ENCODE data around the gene SLCO2A1.

The SLCO2A1 gene

DNA sequence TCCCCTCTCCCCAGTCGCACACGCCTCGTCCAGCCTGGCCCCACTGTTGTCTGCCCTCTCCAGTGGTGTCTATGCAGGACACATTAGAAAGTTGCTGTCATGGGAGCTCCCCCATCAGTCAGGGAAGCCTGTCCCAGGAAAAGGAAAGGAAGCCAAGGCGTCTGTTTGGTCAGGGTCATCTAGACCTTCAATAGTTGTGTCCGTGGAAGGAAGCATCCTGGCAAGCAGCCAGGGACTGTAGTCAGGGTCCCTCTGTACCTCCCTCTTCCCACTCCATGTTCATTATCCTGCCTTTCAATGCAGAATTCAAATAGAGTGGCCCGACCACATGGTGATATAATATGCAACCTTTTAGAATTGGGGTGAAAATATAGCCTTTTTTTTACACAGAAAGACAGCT, 73.4 kb downstream of the SLCO2A1 start:
- no peak overlapping the region for H3K9ac ChIP-seq (ENCODE audit: low read depth in 1 of 2, low read length in 2 of 2)
- no peaks in the 10 kb centered on the region for H3K36me3 ChIP-seq (ENCODE audit: control insufficient read depth in 2 of 2, insufficient read depth in 2 of 2, low read length in 2 of 2)
- H3K27me3 ChIP-seq (ENCODE audit: control insufficient read depth in 2 of 2, insufficient read depth in 2 of 2, low read length in 2 of 2) = no peaks in the 10 kb centered on the region

DNA sequence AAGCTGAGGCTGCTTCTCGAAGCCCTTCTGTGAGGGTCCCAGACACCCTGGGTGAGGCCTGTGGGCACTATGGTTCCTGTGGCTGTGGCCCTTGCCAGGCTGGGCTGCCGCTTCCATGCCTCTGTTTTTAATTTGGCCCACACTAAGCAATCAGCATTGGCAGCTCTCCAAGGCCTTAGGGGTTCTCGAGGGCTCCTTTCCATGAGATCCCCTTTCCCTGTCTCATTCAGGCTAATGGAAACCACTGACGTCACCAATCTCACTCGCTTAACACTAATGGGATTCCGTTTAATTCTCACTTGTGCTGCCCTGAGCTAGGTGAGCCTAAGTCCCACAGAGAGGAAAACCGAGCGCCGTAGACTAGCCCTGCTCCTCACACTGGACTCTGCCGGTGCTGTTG, 73.8 kb downstream of the SLCO2A1 start:
- H3K4me3 ChIP-seq (ENCODE audit: low read length in 2 of 2) = no peak overlapping the region
- no peak overlapping the region for H3K27ac ChIP-seq (ENCODE audit: low read depth in 2 of 2, low read length in 2 of 2)
- no peak overlapping the region for H3K9ac ChIP-seq (ENCODE audit: low read depth in 1 of 2, low read length in 2 of 2)
- no peaks in the 10 kb centered on the region for H3K4me1 ChIP-seq (ENCODE audit: control insufficient read depth in 2 of 2, insufficient read depth in 2 of 2, low read length in 2 of 2)
- no peaks in the 10 kb centered on the region for H3K36me3 ChIP-seq (ENCODE audit: control insufficient read depth in 2 of 2, insufficient read depth in 2 of 2, low read length in 2 of 2)
- H3K9me3 ChIP-seq (ENCODE audit: control insufficient read depth in 2 of 2, low read length in 2 of 2) = no peaks in the 10 kb centered on the region
- H3K27me3 ChIP-seq (ENCODE audit: control insufficient read depth in 2 of 2, insufficient read depth in 2 of 2, low read length in 2 of 2) = no peaks in the 10 kb centered on the region

More for the DNA sequence above, 73.4 kb downstream of the SLCO2A1 start:
- no peak overlapping the region for H3K27ac ChIP-seq (ENCODE audit: low read depth in 2 of 2, low read length in 2 of 2)
- no peaks in the 10 kb centered on the region for H3K9me3 ChIP-seq (ENCODE audit: control insufficient read depth in 2 of 2, low read length in 2 of 2)
- no peak overlapping the region for H3K4me3 ChIP-seq (ENCODE audit: low read length in 2 of 2)
- H3K4me1 ChIP-seq (ENCODE audit: control insufficient read depth in 2 of 2, insufficient read depth in 2 of 2, low read length in 2 of 2) = no peaks in the 10 kb centered on the region

DNA sequence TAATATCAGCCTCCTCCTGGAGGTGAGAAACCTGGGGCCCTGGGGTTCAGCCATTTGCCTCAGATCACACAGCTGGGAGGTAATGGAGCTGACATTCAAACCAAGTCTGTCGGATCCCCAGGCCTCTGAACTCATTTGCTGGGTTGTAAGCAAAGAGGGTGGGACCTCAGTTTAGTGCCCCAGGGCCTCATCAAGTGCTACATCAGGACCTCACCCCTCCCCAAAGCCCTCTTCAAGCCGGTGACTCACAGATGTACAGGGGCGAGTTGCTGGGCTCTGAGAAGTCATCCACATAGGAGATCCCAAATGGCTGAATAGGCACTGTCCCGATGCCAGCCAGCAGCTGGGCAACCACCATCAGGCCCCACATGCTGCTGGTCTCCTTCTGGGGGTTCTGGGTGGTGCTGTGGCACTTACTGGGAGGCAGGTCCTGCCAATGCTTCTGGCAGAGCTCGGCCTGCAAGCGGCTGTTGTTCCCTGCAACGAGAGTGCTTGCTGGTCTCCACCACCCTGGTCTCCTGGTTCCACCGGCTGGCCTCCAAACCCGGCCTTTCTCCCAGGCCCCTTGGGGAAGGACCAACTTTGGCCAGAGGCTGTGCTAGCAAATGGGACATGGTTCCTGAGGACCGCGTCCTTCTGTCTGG, 74.9 kb downstream of the SLCO2A1 start:
- no peak overlapping the region for H3K27ac ChIP-seq (ENCODE audit: low read depth in 2 of 2, low read length in 2 of 2)

DNA sequence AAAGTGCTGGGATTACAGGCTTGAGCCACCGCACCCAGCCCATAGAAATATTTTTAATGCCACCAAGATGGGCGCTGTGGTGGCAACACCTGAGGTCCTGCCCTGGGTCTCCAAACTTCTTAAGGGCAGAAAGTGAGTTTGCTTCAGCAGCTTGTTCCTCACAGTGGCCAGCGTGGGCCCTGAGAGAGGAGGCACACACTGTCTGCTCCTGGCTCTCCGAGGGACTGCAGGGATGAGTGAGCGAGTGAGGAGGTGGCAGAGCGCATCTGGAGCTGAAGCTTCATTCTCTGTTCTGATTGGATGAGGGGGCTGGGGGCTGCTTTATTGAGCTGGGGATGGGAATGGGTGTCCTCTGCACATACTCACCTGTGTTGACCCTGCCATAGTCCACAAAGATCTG, 76.4 kb downstream of the SLCO2A1 start:
- no peak overlapping the region for H3K9ac ChIP-seq (ENCODE audit: low read depth in 1 of 2, low read length in 2 of 2)
- no peaks in the 10 kb centered on the region for H3K36me3 ChIP-seq (ENCODE audit: control insufficient read depth in 2 of 2, insufficient read depth in 2 of 2, low read length in 2 of 2)
- no peaks in the 10 kb centered on the region for H3K9me3 ChIP-seq (ENCODE audit: control insufficient read depth in 2 of 2, low read length in 2 of 2)
- no peak overlapping the region for H3K27ac ChIP-seq (ENCODE audit: low read depth in 2 of 2, low read length in 2 of 2)
- no peak overlapping the region for H3K4me3 ChIP-seq (ENCODE audit: low read length in 2 of 2)
- H3K27me3 ChIP-seq (ENCODE audit: control insufficient read depth in 2 of 2, insufficient read depth in 2 of 2, low read length in 2 of 2) = no peaks in the 10 kb centered on the region
- H3K4me1 ChIP-seq (ENCODE audit: control insufficient read depth in 2 of 2, insufficient read depth in 2 of 2, low read length in 2 of 2) = no peaks in the 10 kb centered on the region

More for the DNA sequence above, 74.9 kb downstream of the SLCO2A1 start:
- Histone ChIP-seq H3K27me3 (ENCODE audit: control insufficient read depth in 2 of 2, insufficient read depth in 2 of 2, low read length in 2 of 2) (no peaks in the 10 kb centered on the region), H3K9me3 (ENCODE audit: control insufficient read depth in 2 of 2, low read length in 2 of 2) (no peaks in the 10 kb centered on the region), H3K4me3 (ENCODE audit: low read length in 2 of 2) (no peak overlapping the region), H3K9ac (ENCODE audit: low read depth in 1 of 2, low read length in 2 of 2) (no peak overlapping the region), H3K4me1 (ENCODE audit: control insufficient read depth in 2 of 2, insufficient read depth in 2 of 2, low read length in 2 of 2) (no peaks in the 10 kb centered on the region), H3K36me3 (ENCODE audit: control insufficient read depth in 2 of 2, insufficient read depth in 2 of 2, low read length in 2 of 2) (no peaks in the 10 kb centered on the region)

DNA sequence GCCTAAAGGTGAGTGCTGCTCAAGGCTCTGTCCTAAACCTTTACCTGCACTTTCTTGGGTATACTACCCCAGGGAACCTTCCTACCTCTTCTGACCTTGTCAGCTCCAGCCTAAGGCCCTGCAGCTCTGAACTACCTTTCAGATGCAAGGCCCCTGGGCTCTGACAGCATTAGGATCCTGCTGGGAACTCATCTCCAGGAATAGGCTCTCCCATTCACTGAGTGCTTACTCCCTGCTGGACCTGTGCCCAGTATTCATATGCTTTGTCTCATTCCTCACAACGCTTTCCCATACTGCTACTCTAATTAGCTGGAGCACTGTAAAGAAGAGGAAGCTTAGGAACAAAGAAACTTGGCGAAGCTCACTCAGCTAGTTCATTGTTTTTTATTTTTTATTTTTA, 80.3 kb downstream of the SLCO2A1 start:
- Histone ChIP-seq H3K9me3 (ENCODE audit: control insufficient read depth in 2 of 2, low read length in 2 of 2) (no peaks in the 10 kb centered on the region), H3K9ac (ENCODE audit: low read depth in 1 of 2, low read length in 2 of 2) (no peak overlapping the region), H3K36me3 (ENCODE audit: control insufficient read depth in 2 of 2, insufficient read depth in 2 of 2, low read length in 2 of 2) (no peaks in the 10 kb centered on the region), H3K27ac (ENCODE audit: low read depth in 2 of 2, low read length in 2 of 2) (no peak overlapping the region), H3K4me1 (ENCODE audit: control insufficient read depth in 2 of 2, insufficient read depth in 2 of 2, low read length in 2 of 2) (peaks cover 0 to 4% of the 10 kb centered on the region in 2 donors), H3K4me3 (ENCODE audit: low read length in 2 of 2) (no peak overlapping the region), H3K27me3 (ENCODE audit: control insufficient read depth in 2 of 2, insufficient read depth in 2 of 2, low read length in 2 of 2) (no peaks in the 10 kb centered on the region)

DNA sequence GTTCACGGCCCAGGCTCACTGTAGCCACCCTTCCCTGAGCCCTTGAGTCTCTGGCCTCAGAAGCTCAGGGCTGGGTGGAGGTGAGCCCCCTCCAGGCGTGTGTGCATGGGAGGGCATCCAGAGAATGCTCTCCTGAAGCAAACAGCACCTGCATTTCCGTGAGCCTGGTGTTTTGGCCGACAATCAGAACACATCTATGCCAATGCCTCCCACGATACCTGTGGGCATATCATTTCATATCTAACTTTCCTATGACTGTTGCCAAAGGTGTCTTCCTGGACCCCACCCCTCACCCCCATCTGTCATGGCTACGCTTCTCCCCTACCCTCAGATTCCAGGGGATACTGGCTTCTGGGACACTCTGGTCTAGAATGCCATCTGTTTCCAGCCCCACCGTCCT, 80.7 kb downstream of the SLCO2A1 start:
- Histone ChIP-seq H3K9me3 (ENCODE audit: control insufficient read depth in 2 of 2, low read length in 2 of 2) (no peaks in the 10 kb centered on the region), H3K36me3 (ENCODE audit: control insufficient read depth in 2 of 2, insufficient read depth in 2 of 2, low read length in 2 of 2) (no peaks in the 10 kb centered on the region), H3K27me3 (ENCODE audit: control insufficient read depth in 2 of 2, insufficient read depth in 2 of 2, low read length in 2 of 2) (no peaks in the 10 kb centered on the region), H3K4me1 (ENCODE audit: control insufficient read depth in 2 of 2, insufficient read depth in 2 of 2, low read length in 2 of 2) (peaks cover 0 to 8% of the 10 kb centered on the region in 2 donors), H3K9ac (ENCODE audit: low read depth in 1 of 2, low read length in 2 of 2) (no peak overlapping the region), H3K4me3 (ENCODE audit: low read length in 2 of 2) (no peak overlapping the region), H3K27ac (ENCODE audit: low read depth in 2 of 2, low read length in 2 of 2) (no peak overlapping the region)

DNA sequence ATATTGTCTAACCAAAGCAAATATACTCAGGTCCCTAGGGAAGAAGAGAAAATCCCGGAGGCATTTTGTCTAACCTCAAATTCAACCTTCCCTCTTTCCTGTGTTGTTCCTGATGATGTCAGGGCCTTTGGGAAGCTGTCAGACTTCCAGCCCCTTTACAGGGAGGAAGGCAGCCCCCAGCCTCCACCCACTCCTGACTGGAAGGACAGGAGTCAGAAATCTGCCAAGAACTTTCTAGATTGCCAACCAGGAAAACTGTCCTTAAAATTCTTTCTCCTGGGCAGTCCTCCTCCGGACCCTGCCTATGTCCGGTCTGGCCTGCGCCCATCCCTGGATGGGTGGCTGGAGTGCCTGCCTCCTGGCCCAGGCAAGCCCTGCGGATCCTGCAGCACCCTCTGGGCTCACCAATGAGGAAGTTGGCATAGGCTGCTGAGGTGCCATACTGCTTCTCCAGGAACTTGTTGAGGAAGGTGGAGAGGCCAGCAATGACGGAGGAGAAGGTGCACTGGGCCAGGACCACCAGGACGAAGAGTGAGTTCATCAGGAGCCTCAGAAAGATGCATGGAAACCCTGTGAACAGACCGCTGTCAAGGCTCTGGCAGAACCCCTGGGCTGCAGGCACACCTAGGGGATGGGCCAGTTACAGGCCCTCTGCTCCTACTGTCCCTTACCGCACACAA, 81.5 kb downstream of the SLCO2A1 start:
- no peaks in the 10 kb centered on the region for H3K36me3 ChIP-seq (ENCODE audit: control insufficient read depth in 2 of 2, insufficient read depth in 2 of 2, low read length in 2 of 2)
- H3K9me3 ChIP-seq (ENCODE audit: control insufficient read depth in 2 of 2, low read length in 2 of 2) = no peaks in the 10 kb centered on the region
- H3K27me3 ChIP-seq (ENCODE audit: control insufficient read depth in 2 of 2, insufficient read depth in 2 of 2, low read length in 2 of 2) = no peaks in the 10 kb centered on the region
- no peak overlapping the region for H3K4me3 ChIP-seq (ENCODE audit: low read length in 2 of 2)
- H3K4me1 ChIP-seq (ENCODE audit: control insufficient read depth in 2 of 2, insufficient read depth in 2 of 2, low read length in 2 of 2) = peaks cover 0 to 13% of the 10 kb centered on the region in 2 donors
- no peak overlapping the region for H3K9ac ChIP-seq (ENCODE audit: low read depth in 1 of 2, low read length in 2 of 2)
- H3K27ac ChIP-seq (ENCODE audit: low read depth in 2 of 2, low read length in 2 of 2) = no peak overlapping the region

DNA sequence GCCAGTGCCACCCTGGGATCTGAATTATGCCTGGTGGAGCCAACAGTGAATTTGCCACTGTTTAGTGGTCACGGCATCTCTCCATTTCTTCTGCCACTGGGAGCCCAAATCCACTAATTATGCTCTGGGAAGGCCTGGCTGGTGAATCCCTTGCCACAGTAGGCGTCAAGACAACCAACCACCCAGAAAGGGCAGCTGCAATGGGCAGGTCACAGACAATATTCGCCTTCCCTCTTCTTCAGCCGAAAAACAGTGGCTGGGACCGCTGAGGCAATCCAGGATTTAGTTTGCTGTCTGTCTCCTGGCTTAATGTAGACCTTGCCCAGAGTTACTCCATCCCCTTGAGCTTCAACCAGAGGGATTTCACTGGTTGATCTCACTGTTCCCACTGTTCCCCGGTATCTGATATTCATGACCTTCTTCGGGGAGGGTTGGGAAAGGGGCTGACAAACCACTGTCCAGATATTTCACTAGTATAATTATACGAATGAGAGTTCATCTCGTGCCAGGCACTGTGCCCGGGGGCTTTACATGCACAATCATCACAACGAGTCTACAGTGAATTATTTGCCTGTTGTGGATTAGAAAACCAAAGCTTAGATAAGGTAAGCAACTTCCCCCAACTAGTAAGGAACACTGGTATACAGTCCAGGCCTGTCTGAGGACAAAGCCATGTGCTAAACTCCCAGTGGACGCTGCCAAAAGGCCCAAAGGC, 84.2 kb downstream of the SLCO2A1 start:
- H3K27ac ChIP-seq (ENCODE audit: low read depth in 2 of 2, low read length in 2 of 2) = no peak overlapping the region

DNA sequence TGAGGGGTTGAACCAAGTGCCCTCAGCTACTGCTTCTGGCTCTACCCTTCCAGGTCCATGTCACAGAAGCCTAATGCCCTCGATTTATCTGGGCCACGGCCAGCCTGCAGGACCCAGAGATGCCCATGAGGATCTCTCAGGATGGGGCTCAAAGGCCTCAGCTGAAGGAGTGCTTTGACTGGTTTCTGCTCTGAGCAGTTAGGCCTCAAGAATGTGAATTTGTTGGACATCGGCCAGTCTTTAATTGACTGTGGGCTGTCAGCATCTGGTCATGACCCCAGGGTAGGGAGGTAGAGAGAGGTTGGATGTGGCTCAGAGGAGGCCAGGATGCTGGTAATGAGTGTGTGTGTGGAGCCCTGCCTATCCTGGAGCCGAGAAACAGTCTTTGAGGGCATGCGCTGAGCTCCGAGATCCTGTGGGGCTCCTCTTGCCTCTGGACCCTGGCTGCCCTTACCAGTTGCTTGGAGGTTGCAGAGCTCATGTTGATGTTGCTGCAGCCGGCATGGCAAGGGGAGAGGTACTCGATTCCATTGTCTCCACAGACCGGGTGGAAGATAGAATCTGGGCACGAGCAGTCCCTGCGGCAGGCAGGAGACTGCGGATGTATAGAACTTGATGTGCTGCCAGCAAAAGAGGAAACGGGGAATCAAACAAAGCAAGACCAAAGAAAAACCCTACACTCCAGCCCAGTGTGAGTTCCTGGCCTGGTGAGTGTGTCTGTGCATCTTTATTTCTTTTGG, 84.9 kb downstream of the SLCO2A1 start:
- Histone ChIP-seq H3K9me3 (ENCODE audit: control insufficient read depth in 2 of 2, low read length in 2 of 2) (no peaks in the 10 kb centered on the region), H3K4me3 (ENCODE audit: low read length in 2 of 2) (no peak overlapping the region), H3K4me1 (ENCODE audit: control insufficient read depth in 2 of 2, insufficient read depth in 2 of 2, low read length in 2 of 2) (peaks cover 0 to 13% of the 10 kb centered on the region in 2 donors), H3K9ac (ENCODE audit: low read depth in 1 of 2, low read length in 2 of 2) (no peak overlapping the region), H3K36me3 (ENCODE audit: control insufficient read depth in 2 of 2, insufficient read depth in 2 of 2, low read length in 2 of 2) (no peaks in the 10 kb centered on the region), H3K27ac (ENCODE audit: low read depth in 2 of 2, low read length in 2 of 2) (no peak overlapping the region), H3K27me3 (ENCODE audit: control insufficient read depth in 2 of 2, insufficient read depth in 2 of 2, low read length in 2 of 2) (no peaks in the 10 kb centered on the region)

More for the DNA sequence above, 84.2 kb downstream of the SLCO2A1 start:
- H3K27me3 ChIP-seq (ENCODE audit: control insufficient read depth in 2 of 2, insufficient read depth in 2 of 2, low read length in 2 of 2) = no peaks in the 10 kb centered on the region
- peaks cover 0 to 13% of the 10 kb centered on the region in 2 donors for H3K4me1 ChIP-seq (ENCODE audit: control insufficient read depth in 2 of 2, insufficient read depth in 2 of 2, low read length in 2 of 2)
- no peaks in the 10 kb centered on the region for H3K36me3 ChIP-seq (ENCODE audit: control insufficient read depth in 2 of 2, insufficient read depth in 2 of 2, low read length in 2 of 2)
- no peak overlapping the region for H3K4me3 ChIP-seq (ENCODE audit: low read length in 2 of 2)
- H3K9me3 ChIP-seq (ENCODE audit: control insufficient read depth in 2 of 2, low read length in 2 of 2) = no peaks in the 10 kb centered on the region
- no peak overlapping the region for H3K9ac ChIP-seq (ENCODE audit: low read depth in 1 of 2, low read length in 2 of 2)

DNA sequence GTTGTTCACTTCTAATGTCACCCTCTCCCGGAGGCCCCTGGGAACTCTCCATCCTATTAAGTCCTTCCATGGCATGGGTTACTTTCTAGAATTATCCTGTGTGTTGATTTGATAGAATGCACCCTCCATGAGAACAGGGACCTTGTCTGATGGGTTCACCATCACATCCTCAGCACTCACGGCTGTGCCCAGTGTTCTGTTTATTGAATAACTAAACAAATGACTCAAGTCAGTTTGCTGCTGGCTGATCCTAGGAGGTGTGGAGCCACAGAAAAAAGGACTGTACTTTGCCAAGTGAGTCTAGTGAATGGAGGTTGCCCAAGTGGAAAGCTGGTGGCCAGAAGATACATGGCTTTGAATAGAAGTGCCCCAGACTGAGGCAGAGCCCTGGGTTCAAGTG, 85.5 kb downstream of the SLCO2A1 start:
- no peaks in the 10 kb centered on the region for H3K9me3 ChIP-seq (ENCODE audit: control insufficient read depth in 2 of 2, low read length in 2 of 2)
- H3K36me3 ChIP-seq (ENCODE audit: control insufficient read depth in 2 of 2, insufficient read depth in 2 of 2, low read length in 2 of 2) = no peaks in the 10 kb centered on the region
- no peak overlapping the region for H3K27ac ChIP-seq (ENCODE audit: low read depth in 2 of 2, low read length in 2 of 2)
- no peaks in the 10 kb centered on the region for H3K27me3 ChIP-seq (ENCODE audit: control insufficient read depth in 2 of 2, insufficient read depth in 2 of 2, low read length in 2 of 2)
- H3K4me3 ChIP-seq (ENCODE audit: low read length in 2 of 2) = no peak overlapping the region
- no peak overlapping the region for H3K9ac ChIP-seq (ENCODE audit: low read depth in 1 of 2, low read length in 2 of 2)
- peaks cover 0 to 13% of the 10 kb centered on the region in 2 donors for H3K4me1 ChIP-seq (ENCODE audit: control insufficient read depth in 2 of 2, insufficient read depth in 2 of 2, low read length in 2 of 2)

Data from mucosa of rectum (tissue), 2 donors.